ENCODE data around the gene PTPRK.

PTPRK gene

DNA sequence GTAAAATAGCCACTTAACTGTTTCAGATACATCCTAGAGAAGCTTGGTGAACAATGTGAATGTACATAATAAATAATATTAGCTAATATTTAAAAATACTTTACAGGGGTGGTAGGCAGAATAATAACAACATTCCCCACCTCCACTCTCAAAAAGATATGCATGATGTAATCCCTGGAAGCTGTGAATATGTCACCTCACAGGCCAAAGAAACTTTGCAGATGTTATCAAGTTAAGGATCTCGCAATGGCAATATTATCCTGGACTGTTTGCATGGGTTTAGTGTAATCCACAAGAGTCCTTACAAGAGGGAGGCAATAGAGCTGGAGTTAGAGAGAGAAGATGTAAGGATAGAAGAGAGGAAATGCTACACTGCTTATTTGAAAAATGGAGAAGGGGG lies 7.0 kb upstream of the PTPRK start:
- TF ChIP-seq, protein P1, sequence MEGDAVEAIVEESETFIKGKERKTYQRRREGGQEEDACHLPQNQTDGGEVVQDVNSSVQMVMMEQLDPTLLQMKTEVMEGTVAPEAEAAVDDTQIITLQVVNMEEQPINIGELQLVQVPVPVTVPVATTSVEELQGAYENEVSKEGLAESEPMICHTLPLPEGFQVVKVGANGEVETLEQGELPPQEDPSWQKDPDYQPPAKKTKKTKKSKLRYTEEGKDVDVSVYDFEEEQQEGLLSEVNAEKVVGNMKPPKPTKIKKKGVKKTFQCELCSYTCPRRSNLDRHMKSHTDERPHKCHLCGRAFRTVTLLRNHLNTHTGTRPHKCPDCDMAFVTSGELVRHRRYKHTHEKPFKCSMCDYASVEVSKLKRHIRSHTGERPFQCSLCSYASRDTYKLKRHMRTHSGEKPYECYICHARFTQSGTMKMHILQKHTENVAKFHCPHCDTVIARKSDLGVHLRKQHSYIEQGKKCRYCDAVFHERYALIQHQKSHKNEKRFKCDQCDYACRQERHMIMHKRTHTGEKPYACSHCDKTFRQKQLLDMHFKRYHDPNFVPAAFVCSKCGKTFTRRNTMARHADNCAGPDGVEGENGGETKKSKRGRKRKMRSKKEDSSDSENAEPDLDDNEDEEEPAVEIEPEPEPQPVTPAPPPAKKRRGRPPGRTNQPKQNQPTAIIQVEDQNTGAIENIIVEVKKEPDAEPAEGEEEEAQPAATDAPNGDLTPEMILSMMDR (IDR thresholded peaks at IDR 0.05; ENCODE audit: control insufficient read depth, extremely low read depth, insufficient read depth), result no peak
- no peak for DNase-seq (ENCODE audit: low read depth)
- no peak overlapping the region for H3K4me3 ChIP-seq (ENCODE audit: low read depth, low read length)

DNA sequence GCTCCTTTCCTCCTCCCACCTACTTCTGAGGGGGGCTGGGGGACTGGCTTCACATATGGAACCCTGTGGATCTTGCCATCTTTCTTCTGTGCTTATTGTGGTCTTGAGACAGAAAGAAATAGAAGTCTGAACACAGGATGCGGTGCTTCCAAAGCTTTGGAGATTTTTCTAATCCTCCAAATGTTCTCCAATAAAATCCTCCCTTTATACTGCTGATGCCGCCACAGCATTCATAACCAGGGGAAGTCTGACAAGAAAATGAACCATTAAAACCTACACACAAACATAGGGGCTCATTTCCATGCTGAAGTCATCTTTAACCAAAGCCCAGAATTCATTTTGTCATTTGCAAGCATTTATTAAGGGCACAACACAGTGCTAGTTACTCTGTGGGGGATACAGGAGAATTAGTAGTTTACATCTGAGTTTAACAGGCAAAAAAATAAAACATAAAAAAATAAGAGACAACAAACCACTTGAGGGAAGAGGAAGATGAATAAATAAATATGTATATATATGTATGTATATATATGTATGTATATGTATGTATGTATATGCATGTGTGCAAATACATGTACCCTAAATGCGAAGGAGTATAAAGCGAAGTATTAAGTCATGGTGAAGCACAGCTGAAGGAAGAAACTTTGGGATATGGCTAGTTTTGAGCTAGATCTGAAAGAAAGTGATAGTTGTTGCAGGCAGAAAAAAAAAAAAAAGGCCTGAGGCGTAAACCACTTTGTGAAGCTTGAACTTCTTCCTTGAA lies 5.9 kb upstream of the PTPRK start:
- no peak overlapping the region for H3K4me3 ChIP-seq (ENCODE audit: low read depth, low read length)
- no peak for DNase-seq (ENCODE audit: low read depth)
- TF ChIP-seq, protein P1 (IDR thresholded peaks at IDR 0.05; ENCODE audit: control insufficient read depth, extremely low read depth, insufficient read depth), result no peak

DNA sequence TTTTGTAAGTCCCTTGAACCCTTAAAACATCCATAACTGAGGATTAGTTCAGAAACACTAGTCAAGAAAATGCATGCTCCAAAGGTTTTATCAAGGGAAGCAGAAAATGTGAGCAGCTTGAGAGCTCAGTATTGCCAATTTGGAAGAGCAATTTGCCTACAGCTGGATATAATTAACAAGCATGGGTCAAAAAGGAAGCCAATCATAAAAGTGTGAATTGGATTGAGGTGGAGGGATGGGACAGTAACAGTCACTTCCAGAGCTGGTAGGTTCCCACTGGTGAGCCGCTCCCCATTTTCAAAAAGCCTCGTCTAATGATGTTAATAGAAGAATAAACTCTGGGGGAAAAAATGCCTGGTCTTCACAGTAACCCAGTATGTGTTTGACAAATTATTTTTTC lies 5.0 kb upstream of the PTPRK start:
- TF ChIP-seq, protein P1 (IDR thresholded peaks at IDR 0.05; ENCODE audit: control insufficient read depth, extremely low read depth, insufficient read depth), result no peak
- DNase-seq (ENCODE audit: low read depth), result no peak
- H3K4me3 ChIP-seq (ENCODE audit: low read depth, low read length), result no peak overlapping the region

DNA sequence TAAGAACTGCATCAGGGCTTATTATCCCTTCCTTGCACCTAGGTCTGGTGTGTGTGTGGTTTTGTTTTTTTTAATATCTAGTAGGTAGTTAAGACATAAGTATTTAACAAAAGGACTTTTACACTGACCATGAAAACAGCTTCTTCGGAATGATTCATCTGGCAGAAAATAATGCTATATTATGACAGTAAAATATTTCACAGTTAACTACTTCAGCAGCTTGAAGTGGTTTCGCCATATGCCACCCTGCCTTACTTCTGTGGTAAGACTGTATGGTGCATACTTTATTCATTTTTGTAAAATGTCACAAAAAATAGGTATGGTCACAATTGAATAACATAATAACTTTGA lies 858 bp upstream of the PTPRK start:
- no peak for DNase-seq (ENCODE audit: low read depth)
- H3K4me3 ChIP-seq (ENCODE audit: low read depth, low read length), result peak overlapping the region; percentile 64
- TF ChIP-seq, protein P1 (IDR thresholded peaks at IDR 0.05; ENCODE audit: control insufficient read depth, extremely low read depth, insufficient read depth), result no peak

DNA sequence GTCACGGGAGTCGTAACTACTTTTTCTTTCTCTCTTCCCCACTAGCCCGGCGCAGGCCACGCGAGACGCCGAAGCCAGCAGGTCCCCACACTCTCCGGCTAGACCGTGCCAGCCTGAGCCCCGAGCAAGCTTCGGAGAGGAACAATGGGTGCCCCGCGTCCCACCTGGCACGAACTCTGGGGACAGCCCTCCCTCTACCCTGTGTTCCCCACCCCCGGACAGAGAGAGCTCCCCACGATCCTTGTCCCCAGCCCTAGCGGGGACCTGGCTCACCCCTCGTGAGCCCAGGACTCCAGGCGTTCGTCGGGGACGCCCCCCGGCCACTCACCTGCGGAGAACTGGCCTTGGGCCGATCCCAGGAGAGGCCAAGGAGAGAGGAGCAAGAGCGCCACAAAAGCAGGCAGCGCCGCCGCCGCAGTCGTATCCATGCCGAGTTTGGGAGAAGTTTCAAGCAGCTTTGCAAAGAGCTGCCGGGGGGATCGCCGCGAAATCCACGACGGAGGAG lies 416 bp downstream of the PTPRK start:
- DNase-seq (ENCODE audit: low read depth), result no peak
- H3K4me3 ChIP-seq (ENCODE audit: low read depth, low read length), result peak overlapping the region; percentile 64
- TF ChIP-seq, protein P1 (IDR thresholded peaks at IDR 0.05; ENCODE audit: control insufficient read depth, extremely low read depth, insufficient read depth), result peak; percentile 29; the same call in 1 of the 2 replicates

DNA sequence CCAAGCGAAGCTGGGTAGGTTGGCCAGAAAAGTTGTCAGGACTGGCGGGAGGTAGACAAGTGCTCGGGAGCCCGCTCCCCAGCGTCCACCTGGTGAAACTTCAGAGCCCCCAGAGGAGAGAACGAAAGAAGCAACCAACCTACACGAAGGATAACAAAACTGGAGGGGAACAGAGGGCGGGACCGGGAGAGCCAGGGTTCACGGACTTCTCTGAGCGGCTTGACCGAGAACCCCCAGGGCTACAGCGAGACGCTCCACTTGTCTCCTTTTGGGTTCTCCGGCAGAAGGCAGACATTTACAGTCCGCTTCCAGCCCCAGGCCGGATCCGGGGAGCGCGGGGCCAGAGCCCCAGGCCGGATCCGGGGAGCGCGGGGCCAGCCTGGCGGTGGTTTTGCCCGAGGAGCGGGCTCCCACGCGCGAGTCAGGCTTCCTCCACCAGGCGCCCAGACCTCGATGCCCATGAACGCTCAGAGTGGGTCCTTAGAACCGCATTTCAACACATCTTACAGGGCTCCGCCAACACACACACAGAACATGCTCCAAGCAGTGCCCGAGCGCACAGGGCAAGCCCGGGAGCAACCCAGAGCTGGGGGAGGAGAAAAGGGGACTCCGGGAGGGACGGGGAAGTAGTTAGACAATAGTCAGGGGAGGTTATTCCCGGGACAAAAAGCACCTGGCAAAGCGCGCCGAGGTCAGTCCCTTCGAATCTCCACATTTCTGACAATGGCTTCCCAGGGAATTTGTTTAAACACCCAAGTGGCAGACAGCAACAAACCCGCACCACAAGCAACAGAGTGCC lies 1.1 kb downstream of the PTPRK start:
- TF ChIP-seq, protein P1 (IDR thresholded peaks at IDR 0.05; ENCODE audit: control insufficient read depth, extremely low read depth, insufficient read depth), result no peak
- no peak for DNase-seq (ENCODE audit: low read depth)
- H3K4me3 ChIP-seq (ENCODE audit: low read depth, low read length), result peak overlapping the region; percentile 64

Data from LNCaP clone FGC (cell line).